ENCODE measurements around the gene MLLT1.

DNA sequence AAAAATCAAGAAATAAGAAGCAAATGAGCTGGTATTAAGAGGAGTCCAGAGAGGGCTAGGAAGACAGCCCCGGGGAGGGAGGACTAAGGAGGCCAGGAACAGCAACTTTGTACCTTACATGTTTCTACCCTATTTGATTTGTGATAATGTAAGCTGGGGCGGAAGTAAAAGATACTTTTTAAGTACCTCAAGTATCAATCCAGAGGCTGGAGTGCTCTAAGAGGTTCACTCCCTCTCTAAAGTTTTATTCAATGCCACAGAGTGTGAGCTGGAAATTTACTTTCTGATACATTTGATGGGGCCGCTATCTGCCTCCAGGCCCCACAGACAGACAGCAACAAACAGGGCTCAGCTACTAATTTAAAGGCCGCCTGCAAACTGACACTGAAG, 11.4 kb downstream of the MLLT1 start:
- TF ChIP-seq, protein P1, sequence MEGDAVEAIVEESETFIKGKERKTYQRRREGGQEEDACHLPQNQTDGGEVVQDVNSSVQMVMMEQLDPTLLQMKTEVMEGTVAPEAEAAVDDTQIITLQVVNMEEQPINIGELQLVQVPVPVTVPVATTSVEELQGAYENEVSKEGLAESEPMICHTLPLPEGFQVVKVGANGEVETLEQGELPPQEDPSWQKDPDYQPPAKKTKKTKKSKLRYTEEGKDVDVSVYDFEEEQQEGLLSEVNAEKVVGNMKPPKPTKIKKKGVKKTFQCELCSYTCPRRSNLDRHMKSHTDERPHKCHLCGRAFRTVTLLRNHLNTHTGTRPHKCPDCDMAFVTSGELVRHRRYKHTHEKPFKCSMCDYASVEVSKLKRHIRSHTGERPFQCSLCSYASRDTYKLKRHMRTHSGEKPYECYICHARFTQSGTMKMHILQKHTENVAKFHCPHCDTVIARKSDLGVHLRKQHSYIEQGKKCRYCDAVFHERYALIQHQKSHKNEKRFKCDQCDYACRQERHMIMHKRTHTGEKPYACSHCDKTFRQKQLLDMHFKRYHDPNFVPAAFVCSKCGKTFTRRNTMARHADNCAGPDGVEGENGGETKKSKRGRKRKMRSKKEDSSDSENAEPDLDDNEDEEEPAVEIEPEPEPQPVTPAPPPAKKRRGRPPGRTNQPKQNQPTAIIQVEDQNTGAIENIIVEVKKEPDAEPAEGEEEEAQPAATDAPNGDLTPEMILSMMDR (IDR thresholded peaks at IDR 0.05; ENCODE audit: low read depth, low read length, poor library complexity, severe bottlenecking) = no peak
- TF ChIP-seq EZH2phosphoT487 (IDR thresholded peaks at IDR 0.05; ENCODE audit: borderline replicate concordance, low read length) = no peak
